Spleen (tissue), 7 donors: ENCODE data around the gene CCDC184.

Source experiments
- CTCF ChIP-seq, 11 experiments: fragments of 200-600 bp in 7 of 11; fragments of 450-650 bp in 4 of 11; sonication (generic) in 4 of 11; IDR thresholded peaks in 8 of 11; conservative IDR thresholded peaks in 3 of 11; 1 replicate in 7 of 11; 2 replicates in 4 of 11; pipeline versions ENCODE4 v1.4.0 to v1.8.0; 2016 to 2021; ENCODE audit warnings: antibody characterized with exemption in 11 of 11, inconsistent platforms in 4 of 11, mild to moderate bottlenecking in 1 of 11
- POLR2A ChIP-seq, 3 donors: fragments of 450-650 bp; IDR thresholded peaks; one replicate each; pipeline ENCODE4 v1.5.1; 2017; ENCODE audit warnings: antibody characterized with exemption in 3 of 3, mild to moderate bottlenecking in 1 of 3
- POLR2AphosphoS5 ChIP-seq, 3 donors: sonication (generic); formaldehyde crosslinking; IDR thresholded peaks; one replicate each; pipeline ENCODE4 v1.5.1; 2017; ENCODE audit warnings: antibody characterized with exemption in 3 of 3
- donor health status: DM: no; HTN: no; CAD: no; lungs with moderate emphysema.
- donor health status: DM: no; HTN: no; CAD: no.
- donor health status: DM: no; HTN: no; CAD: no.

GRCh38 chr12:48221645-48222044 lies 38.2 kb downstream of the CCDC184 start:
- no peak for TF ChIP-seq CTCF (IDR thresholded peaks at IDR 0.05 in 8 of 11, conservative IDR thresholded peaks at IDR 0.05 in 3 of 11)
- no peak for TF ChIP-seq POLR2AphosphoS5 (IDR thresholded peaks at IDR 0.05)
- no peak for TF ChIP-seq POLR2A (IDR thresholded peaks at IDR 0.05)
